Upper lobe of left lung (tissue), 4 donors: ENCODE measurements around the gene ADCY5.
"Not testable (repeated sequence)": the region's sequence is repeated elsewhere in the genome, so short reads cannot be mapped to it uniquely, and the experiment has no call there.

Experiments used
- CTCF ChIP-seq, 6 experiments: fragments of 450-650 bp in 4 of 6; fragments of 200-600 bp in 2 of 6; sonication (generic) in 2 of 6; IDR thresholded peaks; one replicate each; pipeline ENCODE4 v1.5.1; 2016 to 2019; ENCODE audit warnings: antibody characterized with exemption in 6 of 6
- EP300 ChIP-seq, 4 donors: sonication (generic); formaldehyde crosslinking; IDR thresholded peaks; one replicate each; pipeline ENCODE4 v1.5.1; 2017; ENCODE audit warnings: antibody characterized with exemption in 4 of 4, control low read depth in 2 of 4
- POLR2AphosphoS5 ChIP-seq, 2 donors: sonication (generic); formaldehyde crosslinking; IDR thresholded peaks; one replicate each; pipeline ENCODE4 v1.5.1; 2017; ENCODE audit warnings: antibody characterized with exemption in 2 of 2

GRCh38 chr3:123487063-123487462 lies 38.2 kb upstream of the ADCY5 start:
- TF ChIP-seq CTCF, EP300, POLR2AphosphoS5 (IDR thresholded peaks at IDR 0.05): not testable (repeated sequence)
